Activated CD4-positive, alpha-beta T cell treated with anti-CD3 and anti-CD28 coated beads, Interleukin-2, amount 50 U/mL, for 4 hours (primary cell): Measurements from ENCODE around the gene NDUFS8.
A peak's percentile ranks its signal among the peaks of the same experiment; 100 is the strongest.
"Not testable (repeated sequence)": the region's sequence is repeated elsewhere in the genome, so short reads cannot be mapped to it uniquely, and the experiment has no call there.

ENCODE experiments used
- DNase-seq, 2 experiments: peaks; one replicate each; pipeline ENCODE4 v3.0.0-alpha.2; 2020

The NDUFS8 gene

GRCh38 chr11:68030318-68031143, at the start of gene NDUFS8:
TSS of gene NDUFS8 (plus strand) at chr11:68030681. CDS start at chr11:68032152, 1,471 bp downstream.
- DNase-seq: peak; percentile 96 to 97

- DNase-seq: not testable (repeated sequence)
Measured at GRCh38 chr11:67981226-67981625, 49.3 kb upstream of the NDUFS8 start.

GRCh38 chr11:67982255-67982857, 48.1 kb upstream of the NDUFS8 start:
- not testable (repeated sequence) for DNase-seq

- no peak for DNase-seq
Measured at GRCh38 chr11:67983951-67984350, 46.5 kb upstream of the NDUFS8 start.

DNA sequence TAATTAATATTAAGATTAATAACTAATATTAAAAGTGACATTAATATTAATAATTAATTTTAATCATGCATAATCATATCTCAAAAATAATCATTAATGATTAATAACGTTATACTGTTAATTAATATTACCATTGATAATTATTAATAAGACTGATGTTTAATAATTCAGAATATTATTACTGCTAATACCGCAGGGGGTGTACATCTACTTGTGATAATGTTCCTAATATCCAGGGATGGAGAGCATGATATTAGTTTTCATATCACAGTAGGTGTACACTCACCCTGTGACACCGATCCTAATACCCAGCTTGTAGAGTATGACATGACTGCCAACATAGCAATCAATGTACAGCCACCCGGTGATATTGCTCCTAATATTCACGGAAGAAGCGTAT, 45.2 kb upstream of the NDUFS8 start:
- DNase-seq: not testable (repeated sequence)

- DNase-seq: not testable (repeated sequence)
Measured at GRCh38 chr11:67990546-67991346, 39.7 kb upstream of the NDUFS8 start.

DNA sequence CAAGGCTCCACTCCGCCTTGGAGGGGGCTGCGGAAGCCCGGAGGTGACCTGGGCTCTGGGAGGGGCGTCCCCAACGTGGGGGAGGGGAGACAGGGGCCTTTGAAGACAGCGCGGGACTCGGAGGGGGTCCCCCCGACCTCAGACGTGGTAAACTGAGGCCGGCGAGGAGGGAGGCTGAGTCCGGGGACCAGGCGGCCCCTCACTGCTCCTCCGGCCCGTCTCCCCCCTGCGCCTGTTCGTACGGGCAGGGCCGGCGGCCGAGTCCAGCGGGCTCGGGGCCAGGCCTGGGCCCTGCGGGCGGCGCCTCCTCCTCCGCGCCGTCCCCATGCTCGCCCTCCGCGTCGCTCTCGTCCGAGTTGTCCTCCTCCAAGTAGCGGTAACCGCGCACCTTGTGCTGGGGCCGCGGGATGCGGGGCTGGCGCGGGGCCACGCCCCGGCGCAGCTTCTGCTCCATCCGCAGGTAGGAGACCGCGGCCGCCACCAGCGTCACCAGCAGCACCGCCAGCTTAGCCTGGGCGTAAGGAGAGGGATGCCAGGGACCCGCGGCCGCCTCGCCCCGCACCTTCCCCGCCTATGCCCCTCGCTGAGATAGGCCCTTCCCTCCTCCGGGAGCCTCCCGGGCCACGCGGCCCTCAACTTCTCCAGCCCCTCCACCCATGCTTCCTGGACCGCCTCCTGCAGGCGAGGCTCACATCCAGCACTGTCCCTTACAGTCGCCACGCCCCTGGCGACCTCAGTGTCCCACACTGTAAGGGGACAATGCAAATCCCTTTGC, 38.9 kb upstream of the NDUFS8 start:
- not testable (repeated sequence) for DNase-seq

DNA sequence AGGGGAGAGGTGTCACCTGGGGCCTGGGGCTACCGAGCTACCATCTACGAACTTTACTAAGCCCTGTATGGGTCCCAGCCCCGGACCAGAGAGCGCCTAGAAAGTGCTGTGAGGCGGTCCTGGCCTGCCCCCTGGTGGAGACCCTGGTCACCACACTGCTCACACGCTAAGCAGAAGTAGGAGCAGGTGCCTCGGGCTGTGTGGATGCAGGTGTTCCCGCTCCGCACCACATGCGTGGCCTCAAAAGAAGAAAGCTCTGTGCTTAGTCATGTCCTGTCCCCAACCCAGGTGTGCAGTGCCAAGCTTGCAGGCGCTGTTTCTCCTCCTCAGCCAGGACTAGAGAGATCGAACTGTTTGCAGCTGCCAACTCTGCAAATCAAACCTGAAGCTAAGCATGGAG, 36.7 kb upstream of the NDUFS8 start:
- DNase-seq: peak; percentile 28 to 29

GRCh38 chr11:67994387-67994786, 36.1 kb upstream of the NDUFS8 start:
- DNase-seq: not testable (repeated sequence)

DNA sequence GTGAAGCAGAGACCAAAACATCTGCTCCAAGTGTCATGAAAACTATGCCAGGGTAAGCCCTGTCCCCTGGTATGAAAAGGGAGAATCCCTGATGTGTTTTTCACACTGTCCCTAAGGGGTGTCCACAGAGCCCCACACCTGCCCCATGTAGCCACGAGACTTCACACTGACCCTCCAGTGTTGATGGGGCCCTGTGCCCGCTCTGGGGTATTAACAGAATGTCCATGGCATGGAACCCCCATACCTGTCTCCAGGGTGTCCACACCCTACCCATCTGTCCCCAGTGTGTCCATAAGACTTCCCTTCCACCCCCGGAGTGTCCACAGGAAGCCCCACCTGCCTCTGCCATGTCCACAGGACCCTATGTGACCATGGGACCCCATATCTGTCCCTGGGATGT, 35.4 kb upstream of the NDUFS8 start:
- not testable (repeated sequence) for DNase-seq

DNA sequence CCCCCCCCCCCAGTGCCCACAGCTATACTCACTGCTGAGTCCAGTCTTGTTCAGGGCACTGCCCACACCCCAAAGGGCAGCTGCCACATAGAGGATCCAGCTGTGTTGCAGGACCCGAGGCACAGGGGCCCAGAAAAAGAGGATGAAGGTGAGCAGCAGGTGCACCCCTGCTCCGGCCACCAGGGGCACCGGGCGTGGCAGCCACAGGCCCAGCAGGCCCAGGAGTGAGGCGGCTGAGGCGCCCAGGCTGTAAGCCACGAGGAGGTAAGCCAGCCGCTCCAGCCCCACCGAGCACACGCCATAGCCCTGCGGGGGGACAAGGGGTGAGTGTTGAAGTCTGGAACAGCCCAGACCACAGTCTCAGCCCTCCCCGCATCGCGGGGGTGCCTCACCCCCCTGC, 34.9 kb upstream of the NDUFS8 start:
- DNase-seq: not testable (repeated sequence)

GRCh38 chr11:67996051-67996450, 34.4 kb upstream of the NDUFS8 start:
- no peak for DNase-seq

DNA sequence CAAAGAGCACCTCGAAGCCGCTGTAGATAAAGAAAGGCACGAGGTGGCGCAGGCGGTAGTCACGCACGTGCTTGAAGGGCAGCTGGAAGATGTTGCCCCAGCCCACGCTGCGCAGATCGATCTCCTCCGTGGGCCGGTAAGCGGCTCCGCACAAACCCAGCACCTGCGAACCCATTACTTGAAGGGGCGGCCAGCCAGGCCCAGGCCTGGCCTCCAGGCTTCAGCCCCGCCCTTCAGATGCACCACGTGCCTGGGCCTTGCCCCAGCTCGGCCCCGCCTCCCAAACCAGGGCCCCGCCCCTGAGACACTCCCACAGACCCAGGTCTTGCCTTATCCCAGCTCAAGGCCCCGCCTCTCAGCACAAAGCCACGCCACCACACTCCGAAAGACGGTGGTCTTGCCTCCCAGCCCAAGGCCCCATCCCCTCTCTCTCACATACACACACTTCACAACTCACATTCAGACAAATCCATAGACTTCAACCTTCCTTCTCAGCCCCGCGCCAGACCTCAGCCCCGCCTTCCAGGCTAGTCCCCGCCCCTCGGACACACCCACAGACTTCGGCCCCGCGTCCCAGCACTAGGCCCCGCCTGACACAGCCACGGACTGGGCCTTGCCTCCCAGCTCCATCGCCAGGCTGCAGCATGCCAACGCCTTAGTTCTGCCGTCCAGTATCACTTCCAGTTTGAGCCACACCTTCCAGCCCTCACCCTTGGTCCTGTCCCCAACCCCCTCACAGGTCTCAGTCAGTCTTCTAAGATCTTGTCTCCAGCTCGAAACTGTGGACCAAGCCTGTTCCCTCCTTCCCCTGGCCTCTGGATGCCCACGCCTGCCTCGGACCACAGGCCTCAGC, 33.6 kb upstream of the NDUFS8 start:
- DNase-seq: no peak

DNA sequence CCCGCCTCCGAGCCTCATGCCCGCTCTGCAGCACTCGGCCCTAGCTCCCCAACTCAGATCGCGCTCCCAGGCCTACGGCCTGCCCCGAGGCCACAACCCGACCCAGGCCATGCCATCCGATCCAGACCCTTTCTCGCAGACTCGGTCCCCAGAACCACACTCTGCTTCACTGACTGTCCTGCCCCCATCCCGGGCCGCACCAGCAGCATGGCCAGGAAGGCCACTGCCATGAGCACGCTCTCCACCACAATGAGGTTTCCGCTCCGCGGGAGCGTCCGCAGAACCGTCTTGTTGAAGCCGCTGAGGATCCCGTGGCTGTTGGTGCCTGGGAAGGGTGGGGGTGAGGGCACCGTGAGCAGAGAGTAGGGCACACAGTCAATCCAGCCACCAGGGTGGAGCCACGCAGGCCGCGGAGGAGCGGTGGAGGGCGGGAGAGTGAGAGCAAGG, 33.0 kb upstream of the NDUFS8 start:
- DNase-seq: no peak

GRCh38 chr11:67998150-67999045, 32.1 kb upstream of the NDUFS8 start:
- DNase-seq: no peak

- no peak for DNase-seq
Measured at GRCh38 chr11:67999201-67999629, 31.3 kb upstream of the NDUFS8 start.

- no peak for DNase-seq
Measured at GRCh38 chr11:67999704-68000103, 30.8 kb upstream of the NDUFS8 start.

DNA sequence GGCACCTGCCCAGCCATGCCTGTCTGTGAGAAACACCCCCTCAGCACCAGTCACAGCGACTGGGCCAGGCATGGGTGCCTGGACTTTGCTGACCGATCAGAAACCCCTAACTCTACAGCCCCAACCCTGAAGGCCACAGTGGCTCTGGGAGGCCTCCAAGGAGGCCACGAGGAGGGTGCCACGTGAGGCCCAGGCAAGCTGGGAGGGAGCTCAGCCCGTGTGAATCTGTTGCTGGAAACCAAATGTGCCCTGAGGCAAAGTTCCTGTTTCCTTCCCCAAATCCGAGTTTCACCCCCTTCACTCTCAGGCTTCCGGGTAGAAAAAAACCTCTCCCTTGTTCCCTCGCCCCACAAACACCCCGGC, 27.9 kb upstream of the NDUFS8 start:
- no peak for DNase-seq

- DNase-seq: peak; percentile 52 to 61
Measured at GRCh38 chr11:68002938-68003845, 27.3 kb upstream of the NDUFS8 start.
